ENCODE data around the gene MRPS22.

MRPS22 gene

DNA sequence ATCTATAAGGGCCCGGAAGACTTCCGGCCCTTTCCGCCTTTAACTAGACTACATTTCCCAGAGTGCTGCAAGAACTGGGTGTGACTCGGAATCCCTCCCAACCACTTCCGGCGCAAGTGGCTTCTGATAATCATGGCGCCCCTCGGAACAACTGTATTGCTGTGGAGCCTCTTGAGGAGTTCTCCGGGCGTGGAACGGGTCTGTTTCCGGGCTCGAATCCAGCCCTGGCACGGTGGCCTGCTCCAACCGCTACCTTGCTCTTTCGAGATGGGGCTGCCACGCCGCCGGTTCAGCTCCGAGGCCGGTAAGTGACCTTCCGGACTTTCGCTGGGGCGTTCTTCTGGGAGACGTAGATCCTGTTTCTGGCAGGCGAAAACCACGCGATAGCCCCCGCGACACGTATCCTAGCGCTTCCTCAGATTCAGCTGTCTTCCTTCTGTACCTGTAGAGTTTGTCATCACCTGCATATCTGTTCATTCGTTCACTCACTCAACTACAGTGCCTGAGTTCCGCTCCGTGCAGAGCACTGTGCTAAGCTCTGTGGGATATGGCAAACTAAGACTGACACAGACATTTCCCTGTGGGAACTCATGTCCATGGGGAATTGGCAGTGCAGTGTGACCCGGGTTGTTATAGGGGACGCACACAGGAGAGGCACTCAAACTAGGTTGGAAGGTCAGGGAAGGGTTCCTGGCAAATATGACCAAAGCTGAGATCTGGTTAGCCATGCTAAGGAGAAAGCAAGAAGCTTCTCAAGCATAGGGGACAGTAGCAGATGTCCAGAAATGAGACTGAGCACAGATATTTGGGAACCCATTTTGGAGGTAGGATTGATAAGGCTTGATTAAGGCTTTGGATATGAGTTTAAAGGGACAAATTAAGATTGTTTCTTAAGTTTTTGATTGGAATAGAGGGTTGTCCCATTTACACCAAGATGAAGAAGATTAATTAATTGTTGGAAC, at the start of gene MRPS22:
MRPS22 (plus strand) TSS at position 126 of the 962 bp plus-strand sequence; CDS start at position 133, 7 bp downstream.
- H3K4me3 ChIP-seq (ENCODE audit: low read length), result peak within 1 kb of the TSS; percentile 73
- TF ChIP-seq, protein P1, sequence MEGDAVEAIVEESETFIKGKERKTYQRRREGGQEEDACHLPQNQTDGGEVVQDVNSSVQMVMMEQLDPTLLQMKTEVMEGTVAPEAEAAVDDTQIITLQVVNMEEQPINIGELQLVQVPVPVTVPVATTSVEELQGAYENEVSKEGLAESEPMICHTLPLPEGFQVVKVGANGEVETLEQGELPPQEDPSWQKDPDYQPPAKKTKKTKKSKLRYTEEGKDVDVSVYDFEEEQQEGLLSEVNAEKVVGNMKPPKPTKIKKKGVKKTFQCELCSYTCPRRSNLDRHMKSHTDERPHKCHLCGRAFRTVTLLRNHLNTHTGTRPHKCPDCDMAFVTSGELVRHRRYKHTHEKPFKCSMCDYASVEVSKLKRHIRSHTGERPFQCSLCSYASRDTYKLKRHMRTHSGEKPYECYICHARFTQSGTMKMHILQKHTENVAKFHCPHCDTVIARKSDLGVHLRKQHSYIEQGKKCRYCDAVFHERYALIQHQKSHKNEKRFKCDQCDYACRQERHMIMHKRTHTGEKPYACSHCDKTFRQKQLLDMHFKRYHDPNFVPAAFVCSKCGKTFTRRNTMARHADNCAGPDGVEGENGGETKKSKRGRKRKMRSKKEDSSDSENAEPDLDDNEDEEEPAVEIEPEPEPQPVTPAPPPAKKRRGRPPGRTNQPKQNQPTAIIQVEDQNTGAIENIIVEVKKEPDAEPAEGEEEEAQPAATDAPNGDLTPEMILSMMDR (conservative IDR thresholded peaks at IDR 0.05; ENCODE audit: low read depth, low read length), result no peak
- DNase-seq (ENCODE audit: low read depth), result peak; percentile 71

DNA sequence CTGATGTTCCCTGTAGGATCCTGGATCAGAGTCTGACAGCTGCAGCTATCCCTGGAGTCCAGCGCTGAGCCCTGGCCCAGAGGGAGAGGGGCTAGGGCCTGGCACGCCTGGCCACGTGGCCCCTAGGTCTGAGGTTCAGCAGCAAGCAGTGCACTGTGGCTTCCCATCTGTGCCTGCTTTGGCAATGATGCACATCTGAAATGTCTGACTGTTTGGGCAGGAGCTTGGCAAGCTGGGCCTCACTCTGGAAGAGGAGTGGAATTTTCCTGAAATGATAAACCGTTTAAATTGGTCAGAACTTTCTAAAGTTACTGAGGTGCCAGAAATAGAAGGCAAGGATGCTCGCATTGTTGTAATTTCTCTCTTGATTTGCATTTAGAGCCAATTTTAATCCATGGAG, 48.8 kb upstream of the MRPS22 start:
- TF ChIP-seq, protein P1 (conservative IDR thresholded peaks at IDR 0.05; ENCODE audit: low read depth, low read length), result no peak
- no peak overlapping the region for H3K4me3 ChIP-seq (ENCODE audit: low read length)
- no peak for DNase-seq (ENCODE audit: low read depth)

DNA sequence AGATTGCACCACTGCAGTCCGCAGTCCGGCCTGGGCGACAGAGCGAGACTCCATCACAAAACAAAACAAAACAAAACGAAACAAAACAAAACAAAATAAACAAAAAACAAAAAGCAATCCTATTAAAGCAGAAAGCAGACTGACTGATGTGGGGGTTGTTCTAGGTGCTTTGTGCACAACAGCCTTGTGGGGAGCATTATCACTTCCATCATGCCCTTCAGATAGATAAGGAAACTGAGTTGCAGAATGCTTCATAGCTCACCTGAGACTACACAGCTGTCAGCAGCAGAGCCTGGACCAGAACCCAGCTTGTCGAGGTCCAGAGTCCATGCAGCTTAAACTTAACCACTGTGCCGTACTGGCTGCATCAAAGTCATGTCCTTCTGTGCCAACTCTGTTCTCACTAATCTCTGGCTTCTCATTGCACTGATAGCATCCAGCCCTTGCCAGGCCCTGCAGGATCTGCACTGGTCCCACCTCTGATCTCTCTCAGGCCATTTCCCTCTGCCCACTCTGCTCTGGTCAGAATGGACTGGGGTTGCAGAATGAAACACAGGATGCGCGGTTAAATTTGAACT, 47.6 kb upstream of the MRPS22 start:
- no peak overlapping the region for H3K4me3 ChIP-seq (ENCODE audit: low read length)
- no peak for DNase-seq (ENCODE audit: low read depth)
- TF ChIP-seq, protein P1 (conservative IDR thresholded peaks at IDR 0.05; ENCODE audit: low read depth, low read length), result no peak

DNA sequence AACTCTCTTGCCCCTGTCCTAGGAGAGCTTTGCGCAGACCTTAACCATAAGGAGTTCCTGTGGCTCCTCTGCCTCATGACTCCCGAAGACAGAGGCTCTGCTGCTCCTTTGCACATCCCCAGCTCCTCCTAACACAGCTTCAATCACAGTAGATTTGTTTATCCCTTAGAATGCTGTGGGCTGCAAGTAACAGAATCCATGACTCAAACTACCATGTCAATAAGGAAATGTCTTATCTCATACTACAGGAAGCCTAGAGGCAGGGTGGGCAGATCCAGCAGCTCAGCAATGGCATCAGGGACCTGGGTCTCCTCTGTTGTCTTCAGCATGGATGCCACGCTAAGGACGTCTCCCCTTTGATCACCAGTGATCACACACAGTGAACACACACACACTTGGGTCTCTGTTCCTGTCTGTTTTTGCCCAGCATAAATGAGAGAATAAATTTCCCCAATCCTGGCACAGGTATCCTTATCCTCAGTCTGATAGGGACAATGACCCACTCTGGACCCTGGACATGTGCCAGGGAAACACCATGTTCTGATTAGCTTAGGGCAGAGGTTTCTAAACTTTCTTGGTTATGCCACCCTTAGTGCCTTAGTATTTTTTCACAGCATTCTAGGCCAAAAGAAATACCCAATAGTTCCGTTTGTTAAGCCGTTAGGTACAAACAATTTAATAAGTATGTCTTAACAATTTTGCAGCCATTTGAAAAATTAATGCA, 46.1 kb upstream of the MRPS22 start:
- no peak overlapping the region for H3K4me3 ChIP-seq (ENCODE audit: low read length)
- TF ChIP-seq, protein P1 (conservative IDR thresholded peaks at IDR 0.05; ENCODE audit: low read depth, low read length), result no peak

DNA sequence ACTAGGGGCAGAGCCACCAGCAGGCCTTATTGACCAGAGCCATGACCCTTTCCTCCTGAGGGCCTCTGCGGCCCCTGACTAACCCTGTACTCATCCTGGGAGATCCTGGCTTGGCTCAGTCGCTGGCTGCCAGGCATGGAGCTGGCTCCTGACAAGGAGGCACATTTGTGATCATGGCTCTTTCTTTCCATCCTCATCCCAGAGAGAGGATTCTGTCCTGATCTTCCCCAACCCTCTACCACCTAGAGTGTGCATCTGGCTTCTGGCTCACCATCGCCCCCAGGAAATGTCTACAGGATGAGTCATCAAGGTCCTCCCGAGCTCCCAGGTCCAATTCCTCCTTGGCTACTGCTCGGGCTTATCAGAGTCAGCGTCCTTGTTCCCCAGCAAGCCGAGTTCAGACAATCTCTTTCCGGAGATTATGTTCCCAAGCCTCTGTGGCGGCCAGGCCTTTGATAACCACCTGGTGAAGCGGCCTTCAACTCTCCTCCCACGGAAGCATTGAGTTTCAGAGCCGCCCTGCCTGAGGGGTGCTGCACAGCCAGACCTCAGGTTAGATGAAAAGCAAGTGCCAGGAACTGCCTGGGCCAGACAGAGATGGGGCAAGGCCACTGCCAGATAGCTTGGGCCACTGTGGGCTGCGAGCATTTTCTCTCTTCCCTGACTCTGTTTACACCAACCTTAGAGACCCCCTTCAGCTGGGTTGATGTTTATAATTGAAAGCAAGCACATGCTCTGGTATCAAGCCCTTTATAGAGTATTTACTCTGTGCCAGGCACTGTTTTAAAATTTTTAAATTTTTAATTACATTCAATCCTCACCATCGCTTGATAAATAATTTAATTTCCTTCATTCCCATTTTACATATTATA, 44.3 kb upstream of the MRPS22 start:
- no peak overlapping the region for H3K4me3 ChIP-seq (ENCODE audit: low read length)
- TF ChIP-seq, protein P1 (conservative IDR thresholded peaks at IDR 0.05; ENCODE audit: low read depth, low read length), result no peak
- peak; percentile 56 for DNase-seq (ENCODE audit: low read depth)

More for the DNA sequence above, 46.1 kb upstream of the MRPS22 start:
- DNase-seq (ENCODE audit: low read depth), result no peak

DNA sequence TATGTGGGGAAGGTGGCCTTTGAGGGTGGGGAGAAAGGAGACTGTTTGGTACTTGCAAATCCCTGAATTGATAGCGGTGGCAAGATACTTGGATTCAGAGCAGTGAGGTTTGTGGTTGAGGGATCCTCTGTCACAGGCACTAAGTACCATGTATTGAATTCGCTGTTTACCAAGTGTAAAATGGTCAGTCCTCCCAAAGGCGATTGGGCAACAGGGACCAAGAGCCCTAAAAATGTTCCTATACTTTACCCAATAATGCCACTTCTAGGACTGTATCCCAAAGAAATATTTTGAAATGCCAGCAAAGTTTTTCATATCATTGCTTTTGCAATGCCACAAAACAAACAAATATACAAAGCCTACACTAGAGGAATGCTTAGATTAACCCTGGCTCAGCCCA, 43.4 kb upstream of the MRPS22 start:
- TF ChIP-seq, protein P1 (conservative IDR thresholded peaks at IDR 0.05; ENCODE audit: low read depth, low read length), result no peak
- no peak for DNase-seq (ENCODE audit: low read depth)
- H3K4me3 ChIP-seq (ENCODE audit: low read length), result no peak overlapping the region
